Glomerular visceral epithelial cell (primary cell): ENCODE results near the gene CCNDBP1.
"Not testable (repeated sequence)": the region's sequence is repeated elsewhere in the genome, so short reads cannot be mapped to it uniquely, and the experiment has no call there.

Experiments
- DNase-seq: peaks from one replicate; pipeline ENCODE4 v3.0.0-alpha.2; 2016; ENCODE audit errors: extremely low spot score

CCNDBP1 gene, protein sequence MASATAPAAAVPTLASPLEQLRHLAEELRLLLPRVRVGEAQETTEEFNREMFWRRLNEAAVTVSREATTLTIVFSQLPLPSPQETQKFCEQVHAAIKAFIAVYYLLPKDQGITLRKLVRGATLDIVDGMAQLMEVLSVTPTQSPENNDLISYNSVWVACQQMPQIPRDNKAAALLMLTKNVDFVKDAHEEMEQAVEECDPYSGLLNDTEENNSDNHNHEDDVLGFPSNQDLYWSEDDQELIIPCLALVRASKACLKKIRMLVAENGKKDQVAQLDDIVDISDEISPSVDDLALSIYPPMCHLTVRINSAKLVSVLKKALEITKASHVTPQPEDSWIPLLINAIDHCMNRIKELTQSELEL

GRCh38 chr15:43185157-43186002 is at the start of gene CCNDBP1:
TSS of gene CCNDBP1 (plus strand) at chr15:43185403. CDS start at chr15:43185499, 96 bp downstream.
- DNase-seq, result peak; percentile 92

GRCh38 chr15:43143203-43143941 is 41.8 kb upstream of the CCNDBP1 start:
- DNase-seq, result no peak

DNA sequence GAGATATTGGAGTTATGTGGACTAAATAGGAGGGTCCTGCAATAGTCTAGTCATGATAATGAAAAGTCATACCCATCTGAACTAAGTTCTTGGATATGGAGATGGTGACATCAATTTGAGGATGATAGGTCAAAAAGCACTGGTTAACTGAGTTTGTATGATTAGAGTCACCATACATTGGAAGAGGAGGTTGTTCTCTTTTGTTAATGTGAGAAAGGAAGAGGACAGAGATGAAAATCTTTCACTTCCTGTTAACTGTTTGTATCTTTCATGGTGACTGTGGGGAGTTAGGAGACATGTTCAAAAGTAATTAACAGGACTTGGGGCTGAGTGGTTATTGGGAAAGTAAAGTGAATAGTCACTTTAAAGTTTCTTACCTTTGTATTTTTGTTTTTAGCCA is 40.7 kb upstream of the CCNDBP1 start:
- no peak for DNase-seq

DNA sequence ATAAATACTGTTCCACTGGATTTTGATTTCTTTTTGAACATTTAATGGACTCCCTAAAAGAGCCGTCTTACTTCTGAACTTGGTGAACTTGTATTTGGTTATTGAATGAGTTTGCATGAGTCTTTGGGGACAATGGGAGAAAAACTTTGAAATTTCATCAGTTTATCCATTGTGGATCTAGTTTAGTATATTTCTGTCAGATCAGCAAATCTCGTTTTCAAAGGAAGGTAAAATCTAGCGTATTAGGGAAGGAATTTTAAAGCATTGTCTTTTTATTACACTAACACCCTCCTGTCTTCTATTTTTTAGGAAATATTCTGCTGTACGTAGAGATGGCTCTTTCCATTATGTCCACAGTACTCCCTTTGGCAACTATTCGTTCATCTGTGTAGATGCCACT is 39.0 kb upstream of the CCNDBP1 start:
- no peak for DNase-seq

GRCh38 chr15:43150191-43150929 is 34.8 kb upstream of the CCNDBP1 start:
- peak; percentile 59 for DNase-seq

DNA sequence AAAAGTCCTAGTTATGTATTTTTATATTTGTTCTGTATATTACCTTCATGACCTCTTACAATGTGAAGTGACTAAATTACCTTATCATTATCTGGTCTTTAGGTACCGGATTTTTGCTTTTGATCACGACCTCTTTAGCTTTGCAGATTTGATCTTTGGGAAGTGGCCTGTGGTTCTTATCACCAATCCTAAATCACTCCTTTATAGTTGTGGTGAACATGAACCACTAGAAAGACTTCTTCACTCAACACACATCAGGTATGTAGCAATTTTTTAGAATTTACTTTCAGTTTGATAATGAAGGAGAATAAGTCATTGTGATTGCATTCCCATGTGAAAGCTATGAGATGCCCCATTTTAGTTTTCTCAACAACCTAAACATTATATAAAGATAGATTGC is 33.5 kb upstream of the CCNDBP1 start:
- no peak for DNase-seq

GRCh38 chr15:43153269-43153668 is 31.9 kb upstream of the CCNDBP1 start:
- no peak for DNase-seq

DNA sequence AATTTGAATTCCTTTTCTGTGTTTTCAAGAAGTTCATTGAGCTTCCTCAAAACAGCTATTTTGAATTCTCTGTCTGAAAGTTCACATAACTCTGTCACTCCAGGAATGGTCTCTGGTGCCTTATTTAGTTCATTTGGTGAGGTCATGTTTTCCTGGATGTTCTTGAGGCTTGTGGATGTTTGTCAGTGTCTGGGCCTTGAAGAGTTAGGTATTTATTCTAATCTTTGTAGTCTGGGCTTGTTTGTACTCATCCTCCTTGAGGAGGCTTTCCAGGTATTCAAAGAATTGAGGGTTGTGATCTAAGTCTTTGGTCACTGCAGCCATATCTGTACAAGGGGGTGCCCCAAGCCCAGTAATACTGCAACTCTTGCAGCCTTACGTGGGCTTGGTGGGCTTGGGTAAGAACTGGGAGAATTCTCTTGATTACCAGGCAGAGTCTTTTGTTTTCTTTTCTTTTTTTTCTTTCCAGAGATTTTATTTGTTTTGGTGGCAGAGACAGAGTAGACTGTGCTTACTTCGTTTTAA is 19.3 kb upstream of the CCNDBP1 start:
- no peak for DNase-seq

GRCh38 chr15:43167261-43167660 is 17.9 kb upstream of the CCNDBP1 start:
- DNase-seq, result not testable (repeated sequence)

DNA sequence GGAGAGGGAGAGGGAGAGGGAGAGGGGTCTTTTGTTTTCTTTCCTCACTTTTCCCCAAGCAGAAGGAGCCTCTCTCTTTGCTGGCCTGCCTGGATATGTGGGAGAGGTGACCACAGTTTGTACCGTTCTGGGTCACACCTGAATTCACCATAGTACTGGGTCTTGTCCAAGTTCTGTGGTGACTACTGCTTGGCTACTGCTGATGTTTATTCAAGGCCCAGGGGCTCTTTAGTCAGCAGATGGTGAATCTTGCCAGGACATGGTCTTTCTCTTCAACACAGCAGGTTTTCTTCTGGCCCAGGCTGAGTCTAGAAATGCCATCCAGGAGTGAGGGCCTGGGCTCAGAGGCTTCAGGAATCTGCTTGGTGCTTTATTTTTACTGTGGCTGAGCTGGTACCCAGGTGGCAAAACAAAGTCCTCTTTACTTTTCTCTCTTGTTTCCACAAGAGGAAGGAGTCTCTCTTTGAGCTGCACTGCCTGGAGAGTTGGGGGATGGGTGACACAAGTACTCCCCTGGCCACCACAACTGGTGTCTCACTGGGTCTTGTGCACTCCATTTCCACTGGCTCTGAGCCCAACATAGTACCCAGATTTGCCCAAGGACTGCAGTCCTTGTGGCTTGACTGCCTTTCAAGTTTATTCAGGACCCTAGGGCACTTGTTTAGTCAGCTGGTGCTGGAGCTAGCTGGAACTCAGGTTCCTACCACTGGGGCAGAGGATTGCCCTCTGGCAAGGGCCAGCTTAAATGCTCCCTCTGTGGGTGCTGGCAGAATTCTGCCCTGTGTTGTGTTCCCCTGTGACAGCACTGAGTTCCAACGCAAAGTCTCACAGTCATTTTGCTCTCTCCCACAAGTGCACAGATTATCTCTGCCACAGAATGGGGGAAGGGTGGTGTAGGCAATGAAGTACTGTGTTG is 16.8 kb upstream of the CCNDBP1 start:
- DNase-seq, result peak; percentile 56

- DNase-seq, result no peak
These were observed 15.3 kb upstream of the CCNDBP1 start for GRCh38 chr15:43169888-43170287.

GRCh38 chr15:43175656-43176309 is 9.4 kb upstream of the CCNDBP1 start:
- DNase-seq, result not testable (repeated sequence)

- not testable (repeated sequence) for DNase-seq
These were observed 8.1 kb upstream of the CCNDBP1 start for GRCh38 chr15:43177147-43177546.

GRCh38 chr15:43183270-43183669 is 1.9 kb upstream of the CCNDBP1 start:
- no peak for DNase-seq

DNA sequence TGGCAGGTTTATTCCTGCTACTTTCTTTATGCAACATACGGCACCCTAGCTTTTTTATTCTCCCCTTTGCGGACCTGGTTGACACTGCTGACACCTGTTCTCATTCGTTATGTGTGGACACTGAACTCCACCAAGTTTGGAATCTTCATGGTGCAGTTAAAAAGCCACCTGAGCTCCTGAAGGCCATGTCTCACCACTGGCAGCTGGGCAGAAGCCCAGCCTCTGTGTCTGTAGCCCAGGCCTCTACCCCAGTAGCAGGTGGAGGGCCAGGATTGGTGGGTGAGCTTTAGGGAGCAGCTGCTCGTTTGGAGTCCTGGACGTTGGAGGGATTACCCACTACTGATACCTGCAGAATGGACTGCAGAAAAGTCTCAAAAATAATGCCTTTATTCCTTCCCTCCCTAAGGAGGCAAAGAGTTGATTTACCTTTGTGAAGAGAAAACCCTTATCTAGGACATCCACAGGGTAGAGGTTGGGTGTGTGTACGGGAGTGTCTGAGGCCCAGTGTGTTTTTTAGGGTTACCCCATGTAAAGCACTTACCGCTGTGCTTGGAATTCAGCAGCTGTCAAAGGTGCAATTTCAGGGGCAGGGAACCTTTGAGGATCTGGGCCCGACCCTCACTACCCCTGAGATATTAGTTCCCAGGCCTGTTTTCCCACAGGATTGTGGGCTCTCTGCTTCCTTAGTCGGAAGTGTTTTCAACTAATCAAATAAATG is 637 bp upstream of the CCNDBP1 start:
- no peak for DNase-seq

DNA sequence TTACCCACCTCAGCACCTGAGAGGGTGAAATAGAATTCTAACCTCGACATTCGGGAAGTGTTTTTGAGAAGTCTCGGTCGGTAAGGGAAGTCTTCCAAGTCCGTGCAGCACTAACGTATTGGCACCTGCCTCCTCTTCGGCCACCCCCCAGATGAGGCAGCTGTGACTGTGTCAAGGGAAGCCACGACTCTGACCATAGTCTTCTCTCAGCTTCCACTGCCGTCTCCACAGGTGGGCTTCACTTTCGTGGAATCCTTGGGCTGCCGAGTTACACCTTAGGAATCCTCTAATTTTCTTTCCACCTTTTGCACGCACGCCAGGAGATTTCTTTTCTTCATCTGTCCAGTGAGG is 775 bp downstream of the CCNDBP1 start:
- DNase-seq, result no peak

- DNase-seq, result peak; percentile 45
These were observed 2.4 kb downstream of the CCNDBP1 start for GRCh38 chr15:43187544-43188155.

DNA sequence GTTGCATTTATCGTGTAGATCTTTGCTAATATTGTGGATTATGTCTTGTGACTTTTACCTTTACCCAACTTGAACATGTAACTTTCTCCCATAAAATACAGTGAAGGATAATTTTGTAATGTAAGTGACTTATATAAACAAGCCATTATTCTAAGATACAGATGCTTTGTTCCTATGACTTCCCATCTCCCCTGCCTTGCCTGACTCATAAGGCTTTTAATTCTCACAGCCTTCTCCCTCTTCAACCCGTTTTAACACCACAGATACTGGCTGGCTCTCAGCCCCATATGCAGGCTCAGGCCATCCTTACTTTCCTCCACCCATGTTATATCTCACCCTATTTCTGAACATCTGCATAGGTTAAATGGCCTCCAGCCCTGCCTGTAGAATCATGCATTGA is 4.1 kb downstream of the CCNDBP1 start:
- no peak for DNase-seq

- DNase-seq, result no peak
These were observed 5.0 kb downstream of the CCNDBP1 start for GRCh38 chr15:43190178-43190577.
